HEK293 (cell line): Measurements from ENCODE around the gene CEP112.

Experiments
- CTCF ChIA-PET: fragments of 350-600 bp; formaldehyde crosslinking; extraction: SDS; loops from one replicate; lab custom pipeline; 2021; ENCODE audit warnings: antibody characterized with exemption; lab: Yijun Ruan, JAX
- POLR2A ChIA-PET: fragments of 300-600 bp; formaldehyde crosslinking; extraction: SDS; loops from one replicate; lab custom pipeline; 2020; ENCODE audit warnings: antibody characterized with exemption, inconsistent platforms; lab: Yijun Ruan, JAX
- H3K27ac ChIP-seq: fragments of 200-500 bp; sonication (Bioruptor generic); 2 replicates; pipeline ENCODE4 v1.5.1; 2014; ENCODE audit warnings: low read depth, low read length, control low read depth, inconsistent platforms; ENCODE audit errors: extremely low read depth
- H3K36me3 ChIP-seq, 2 experiments: fragments of 200-500 bp in 1 of 2; sonication (Bioruptor generic) in 1 of 2; 1 replicate in 1 of 2; 2 replicates in 1 of 2; pipeline ENCODE4 v1.5.1; 2014 to 2017; ENCODE audit warnings: inconsistent platforms in 2 of 2, low read length in 2 of 2; ENCODE audit not compliant: control insufficient read depth in 2 of 2, insufficient read depth in 1 of 2
- H3K4me1 ChIP-seq: fragments of 200-500 bp; sonication (Bioruptor generic); 2 replicates; pipeline ENCODE4 v1.5.1; 2014; ENCODE audit warnings: mild to moderate bottlenecking, low read length, inconsistent platforms; ENCODE audit not compliant: control insufficient read depth, insufficient read depth
- H3K4me3 ChIP-seq: 2 replicates; pipeline ENCODE4 v1.5.1; 2011; ENCODE audit warnings: low read depth, mild to moderate bottlenecking, control low read depth, low read length, moderate library complexity
- H3K9me3 ChIP-seq: fragments of 200-500 bp; sonication (Bioruptor generic); 2 replicates; pipeline ENCODE4 v1.5.1; 2014; ENCODE audit warnings: low read depth, low read length, inconsistent platforms; ENCODE audit not compliant: control insufficient read depth, insufficient read depth
- EGR2 ChIP-seq: fragments of 450-650 bp; formaldehyde crosslinking; IDR thresholded peaks from 2 replicates; pipeline ENCODE4 v1.5.1; 2016; ENCODE audit warnings: low read depth, missing biosample characterization, missing genetic modification characterization
- PRDM1 ChIP-seq: fragments of 450-650 bp; formaldehyde crosslinking; IDR thresholded peaks from 2 replicates; pipeline ENCODE4; 2016; ENCODE audit warnings: missing biosample characterization, missing genetic modification characterization
- SP7 ChIP-seq: fragments of 450-650 bp; formaldehyde crosslinking; IDR thresholded peaks from 2 replicates; pipeline ENCODE4 v1.5.1; 2016; ENCODE audit warnings: missing biosample characterization, missing genetic modification characterization
- TCF7L2 ChIP-seq: IDR thresholded peaks from 2 replicates; pipeline ENCODE4 v1.6.1; 2011; ENCODE audit warnings: low read depth, mild to moderate bottlenecking, inconsistent platforms, low read length, moderate library complexity, borderline replicate concordance
- ZNF174 ChIP-seq: fragments of 450-650 bp; formaldehyde crosslinking; IDR thresholded peaks from 2 replicates; pipeline ENCODE4 v1.5.0; 2017; ENCODE audit warnings: missing biosample characterization, mild to moderate bottlenecking, missing genetic modification characterization
- ZNF202 ChIP-seq: fragments of 450-650 bp; formaldehyde crosslinking; IDR thresholded peaks from 2 replicates; pipeline ENCODE4 v1.5.1; 2016; ENCODE audit warnings: missing biosample characterization, missing genetic modification characterization, borderline replicate concordance
- ZNF274 ChIP-seq, 2 experiments: fragments of 200-500 bp in 1 of 2; fragments of 450-650 bp in 1 of 2; sonication (Bioruptor generic) in 1 of 2; formaldehyde crosslinking in 1 of 2; IDR thresholded peaks; 2 replicates each; pipeline versions ENCODE4 v1.5.1 to v1.6.1; 2014 to 2016; ENCODE audit warnings: borderline replicate concordance in 1 of 2, inconsistent platforms in 1 of 2, low read length in 1 of 2, missing biosample characterization in 1 of 2, missing genetic modification characterization in 1 of 2
- ZNF473 ChIP-seq: fragments of 450-650 bp; formaldehyde crosslinking; IDR thresholded peaks from 2 replicates; pipeline ENCODE4 v1.5.1; 2017; ENCODE audit warnings: missing biosample characterization, missing genetic modification characterization
- ZNF600 ChIP-seq: fragments of 450-650 bp; formaldehyde crosslinking; IDR thresholded peaks from 2 replicates; pipeline ENCODE4 v1.5.1; 2016; ENCODE audit warnings: missing biosample characterization, missing genetic modification characterization
- ZNF654 ChIP-seq: fragments of 450-650 bp; formaldehyde crosslinking; IDR thresholded peaks from 2 replicates; pipeline ENCODE4 v1.5.1; 2016; ENCODE audit warnings: low read depth, missing biosample characterization, missing genetic modification characterization
- ZNF843 ChIP-seq: fragments of 450-650 bp; formaldehyde crosslinking; IDR thresholded peaks from 2 replicates; pipeline ENCODE4 v1.5.1; 2016; ENCODE audit warnings: missing biosample characterization, missing genetic modification characterization
- TF ChIP-seq, protein P1 (sequence below): fragments of 450-650 bp; formaldehyde crosslinking; IDR thresholded peaks from 2 replicates; pipeline ENCODE4 v1.5.1; 2016; ENCODE audit warnings: missing biosample characterization, missing genetic modification characterization
- TF ChIP-seq, protein P2 (sequence below): fragments of 450-650 bp; formaldehyde crosslinking; IDR thresholded peaks from 2 replicates; pipeline ENCODE4 v1.5.1; 2016; ENCODE audit warnings: missing biosample characterization, missing genetic modification characterization, low read depth
- TF ChIP-seq, protein P3 (sequence below): fragments of 450-650 bp; formaldehyde crosslinking; IDR thresholded peaks from 2 replicates; pipeline ENCODE4 v1.5.1; 2016; ENCODE audit warnings: missing biosample characterization, missing genetic modification characterization
- TF ChIP-seq, protein P4 (sequence below): fragments of 450-650 bp; formaldehyde crosslinking; IDR thresholded peaks from 2 replicates; pipeline ENCODE4 v1.5.1; 2016; ENCODE audit warnings: missing biosample characterization, missing genetic modification characterization
- TF ChIP-seq, protein P5 (sequence below): fragments of 450-650 bp; formaldehyde crosslinking; IDR thresholded peaks from 2 replicates; pipeline ENCODE4 v1.5.1; 2016; ENCODE audit warnings: missing biosample characterization, missing genetic modification characterization

The CEP112 gene

DNA sequence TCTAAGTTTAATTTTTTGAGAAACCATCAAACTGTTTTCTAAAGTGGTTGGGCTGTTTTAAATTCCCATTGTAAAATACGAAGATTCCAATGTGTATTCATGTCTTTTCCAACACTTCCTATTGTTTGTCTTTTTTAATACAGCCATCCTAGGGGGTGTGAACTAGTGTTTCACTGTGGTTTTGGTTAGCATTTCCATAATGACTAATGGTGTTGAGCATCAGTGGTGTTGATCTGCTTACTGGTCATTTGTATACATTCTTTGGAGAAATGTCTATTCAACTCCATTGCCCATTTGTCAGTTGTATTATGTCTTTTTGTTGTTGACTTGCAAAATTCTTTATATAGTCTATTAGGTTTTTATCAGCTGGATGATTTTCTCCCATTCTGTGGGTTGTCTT, 391.3 kb downstream of the CEP112 start (continued):
- TF ChIP-seq, protein P1, sequence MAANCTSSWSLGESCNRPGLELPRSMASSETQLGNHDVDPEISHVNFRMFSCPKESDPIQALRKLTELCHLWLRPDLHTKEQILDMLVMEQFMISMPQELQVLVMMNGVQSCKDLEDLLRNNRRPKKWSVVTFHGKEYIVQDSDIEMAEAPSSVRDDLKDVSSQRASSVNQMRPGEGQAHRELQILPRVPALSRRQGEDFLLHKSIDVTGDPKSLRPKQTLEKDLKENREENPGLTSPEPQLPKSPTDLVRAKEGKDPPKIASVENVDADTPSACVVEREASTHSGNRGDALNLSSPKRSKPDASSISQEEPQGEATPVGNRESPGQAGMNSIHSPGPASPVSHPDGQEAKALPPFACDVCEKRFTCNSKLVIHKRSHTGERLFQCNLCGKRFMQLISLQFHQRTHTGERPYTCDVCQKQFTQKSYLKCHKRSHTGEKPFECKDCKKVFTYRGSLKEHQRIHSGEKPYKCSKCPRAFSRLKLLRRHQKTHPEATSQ (tag by site-specific recombination): no peak
- TF ChIP-seq, all 188 proteins: peak for 0

DNA sequence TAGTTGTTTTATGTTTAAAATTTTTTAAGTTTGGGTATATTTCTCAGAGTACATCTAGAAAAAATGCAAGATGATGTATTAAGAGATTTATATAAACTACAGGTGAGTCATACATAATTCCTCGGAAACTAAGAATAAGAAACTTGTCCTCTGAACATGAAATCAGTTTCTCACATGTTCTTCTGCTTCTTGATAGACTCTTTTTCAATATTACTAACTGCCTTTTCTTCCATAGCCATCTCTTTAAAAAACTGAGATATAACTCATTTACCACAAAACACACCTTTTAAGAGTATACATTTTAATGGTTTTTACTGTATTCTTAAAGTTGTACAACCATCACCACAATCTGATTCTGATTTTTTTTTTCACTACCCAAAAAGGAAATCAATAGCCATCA, 392.1 kb downstream of the CEP112 start:
- ChIA-PET CTCF (no interaction called here), POLR2A (no interaction called here)
- Histone ChIP-seq H3K9me3 (no peaks in the 10 kb centered on the region), H3K4me1 (no peaks in the 10 kb centered on the region), H3K36me3 (no peaks in the 10 kb centered on the region), H3K4me3 (no peak overlapping the region), H3K27ac (no peak overlapping the region)
- TF ChIP-seq ZNF274 (IDR thresholded peaks at IDR 0.05; ENCODE audit: low read length) (no peak), ZNF274 (tag by site-specific recombination; IDR thresholded peaks at IDR 0.05; ENCODE audit: borderline replicate concordance) (no peak), ZNF202 (tag by site-specific recombination) (no peak), SP7 (tag by site-specific recombination) (no peak), ZNF843 (tag by site-specific recombination) (no peak), ZNF600 (tag by site-specific recombination) (no peak), ZNF174 (tag by site-specific recombination) (no peak), EGR2 (tag by site-specific recombination) (no peak)
- TF ChIP-seq, protein P2, sequence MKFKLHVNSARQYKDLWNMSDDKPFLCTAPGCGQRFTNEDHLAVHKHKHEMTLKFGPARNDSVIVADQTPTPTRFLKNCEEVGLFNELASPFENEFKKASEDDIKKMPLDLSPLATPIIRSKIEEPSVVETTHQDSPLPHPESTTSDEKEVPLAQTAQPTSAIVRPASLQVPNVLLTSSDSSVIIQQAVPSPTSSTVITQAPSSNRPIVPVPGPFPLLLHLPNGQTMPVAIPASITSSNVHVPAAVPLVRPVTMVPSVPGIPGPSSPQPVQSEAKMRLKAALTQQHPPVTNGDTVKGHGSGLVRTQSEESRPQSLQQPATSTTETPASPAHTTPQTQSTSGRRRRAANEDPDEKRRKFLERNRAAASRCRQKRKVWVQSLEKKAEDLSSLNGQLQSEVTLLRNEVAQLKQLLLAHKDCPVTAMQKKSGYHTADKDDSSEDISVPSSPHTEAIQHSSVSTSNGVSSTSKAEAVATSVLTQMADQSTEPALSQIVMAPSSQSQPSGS (tag by site-specific recombination): no peak
- TF ChIP-seq, protein P3, sequence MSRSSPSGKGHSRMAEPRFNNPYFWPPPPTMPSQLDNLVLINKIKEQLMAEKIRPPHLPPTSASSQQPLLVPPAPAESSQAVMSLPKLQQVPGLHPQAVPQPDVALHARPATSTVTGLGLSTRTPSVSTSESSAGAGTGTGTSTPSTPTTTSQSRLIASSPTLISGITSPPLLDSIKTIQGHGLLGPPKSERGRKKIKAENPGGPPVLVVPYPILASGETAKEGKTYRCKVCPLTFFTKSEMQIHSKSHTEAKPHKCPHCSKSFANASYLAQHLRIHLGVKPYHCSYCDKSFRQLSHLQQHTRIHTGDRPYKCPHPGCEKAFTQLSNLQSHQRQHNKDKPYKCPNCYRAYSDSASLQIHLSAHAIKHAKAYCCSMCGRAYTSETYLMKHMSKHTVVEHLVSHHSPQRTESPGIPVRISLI (tag by site-specific recombination): no peak
- TF ChIP-seq, protein P4, sequence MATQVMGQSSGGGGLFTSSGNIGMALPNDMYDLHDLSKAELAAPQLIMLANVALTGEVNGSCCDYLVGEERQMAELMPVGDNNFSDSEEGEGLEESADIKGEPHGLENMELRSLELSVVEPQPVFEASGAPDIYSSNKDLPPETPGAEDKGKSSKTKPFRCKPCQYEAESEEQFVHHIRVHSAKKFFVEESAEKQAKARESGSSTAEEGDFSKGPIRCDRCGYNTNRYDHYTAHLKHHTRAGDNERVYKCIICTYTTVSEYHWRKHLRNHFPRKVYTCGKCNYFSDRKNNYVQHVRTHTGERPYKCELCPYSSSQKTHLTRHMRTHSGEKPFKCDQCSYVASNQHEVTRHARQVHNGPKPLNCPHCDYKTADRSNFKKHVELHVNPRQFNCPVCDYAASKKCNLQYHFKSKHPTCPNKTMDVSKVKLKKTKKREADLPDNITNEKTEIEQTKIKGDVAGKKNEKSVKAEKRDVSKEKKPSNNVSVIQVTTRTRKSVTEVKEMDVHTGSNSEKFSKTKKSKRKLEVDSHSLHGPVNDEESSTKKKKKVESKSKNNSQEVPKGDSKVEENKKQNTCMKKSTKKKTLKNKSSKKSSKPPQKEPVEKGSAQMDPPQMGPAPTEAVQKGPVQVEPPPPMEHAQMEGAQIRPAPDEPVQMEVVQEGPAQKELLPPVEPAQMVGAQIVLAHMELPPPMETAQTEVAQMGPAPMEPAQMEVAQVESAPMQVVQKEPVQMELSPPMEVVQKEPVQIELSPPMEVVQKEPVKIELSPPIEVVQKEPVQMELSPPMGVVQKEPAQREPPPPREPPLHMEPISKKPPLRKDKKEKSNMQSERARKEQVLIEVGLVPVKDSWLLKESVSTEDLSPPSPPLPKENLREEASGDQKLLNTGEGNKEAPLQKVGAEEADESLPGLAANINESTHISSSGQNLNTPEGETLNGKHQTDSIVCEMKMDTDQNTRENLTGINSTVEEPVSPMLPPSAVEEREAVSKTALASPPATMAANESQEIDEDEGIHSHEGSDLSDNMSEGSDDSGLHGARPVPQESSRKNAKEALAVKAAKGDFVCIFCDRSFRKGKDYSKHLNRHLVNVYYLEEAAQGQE: no peak

DNA sequence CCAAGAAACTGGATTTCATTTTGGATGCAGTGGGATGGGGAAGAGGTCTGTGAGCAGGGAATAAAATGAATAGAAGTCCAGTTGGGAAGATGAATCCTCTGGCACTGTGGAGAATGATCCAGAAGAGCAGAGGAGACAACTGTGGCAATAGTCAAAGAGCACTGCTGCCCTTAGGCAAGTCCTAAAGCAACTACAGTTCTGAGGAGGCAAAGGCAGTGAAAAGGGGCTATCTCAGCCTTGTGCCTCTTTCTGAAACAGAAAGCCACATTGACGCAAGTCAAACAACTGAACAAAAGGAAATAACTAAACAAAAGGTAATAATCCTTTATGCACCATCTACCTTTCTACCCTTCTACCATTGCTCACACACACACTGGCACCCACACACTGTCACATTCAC, 392.5 kb downstream of the CEP112 start:
- Histone ChIP-seq H3K4me1 (no peaks in the 10 kb centered on the region), H3K4me3 (no peak overlapping the region), H3K9me3 (no peaks in the 10 kb centered on the region), H3K36me3 (no peaks in the 10 kb centered on the region), H3K27ac (no peak overlapping the region)
- ChIA-PET CTCF (no interaction called here), POLR2A (no interaction called here)
- TF ChIP-seq, protein P5, sequence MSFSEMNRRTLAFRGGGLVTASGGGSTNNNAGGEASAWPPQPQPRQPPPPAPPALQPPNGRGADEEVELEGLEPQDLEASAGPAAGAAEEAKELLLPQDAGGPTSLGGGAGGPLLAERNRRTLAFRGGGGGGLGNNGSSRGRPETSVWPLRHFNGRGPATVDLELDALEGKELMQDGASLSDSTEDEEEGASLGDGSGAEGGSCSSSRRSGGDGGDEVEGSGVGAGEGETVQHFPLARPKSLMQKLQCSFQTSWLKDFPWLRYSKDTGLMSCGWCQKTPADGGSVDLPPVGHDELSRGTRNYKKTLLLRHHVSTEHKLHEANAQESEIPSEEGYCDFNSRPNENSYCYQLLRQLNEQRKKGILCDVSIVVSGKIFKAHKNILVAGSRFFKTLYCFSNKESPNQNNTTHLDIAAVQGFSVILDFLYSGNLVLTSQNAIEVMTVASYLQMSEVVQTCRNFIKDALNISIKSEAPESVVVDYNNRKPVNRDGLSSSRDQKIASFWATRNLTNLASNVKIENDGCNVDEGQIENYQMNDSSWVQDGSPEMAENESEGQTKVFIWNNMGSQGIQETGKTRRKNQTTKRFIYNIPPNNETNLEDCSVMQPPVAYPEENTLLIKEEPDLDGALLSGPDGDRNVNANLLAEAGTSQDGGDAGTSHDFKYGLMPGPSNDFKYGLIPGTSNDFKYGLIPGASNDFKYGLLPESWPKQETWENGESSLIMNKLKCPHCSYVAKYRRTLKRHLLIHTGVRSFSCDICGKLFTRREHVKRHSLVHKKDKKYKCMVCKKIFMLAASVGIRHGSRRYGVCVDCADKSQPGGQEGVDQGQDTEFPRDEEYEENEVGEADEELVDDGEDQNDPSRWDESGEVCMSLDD (tag by site-specific recombination): no peak
- TF ChIP-seq ZNF473 (tag by site-specific recombination) (no peak), PRDM1 (tag by site-specific recombination) (no peak), TCF7L2 (no peak), ZNF654 (tag by site-specific recombination) (no peak)
